Neural progenitor cell (in vitro differentiated cells): ENCODE results near the gene TCEAL1.

ENCODE experiments used
- EZH2 ChIP-seq: fragments of 200-600 bp; sonication (generic); IDR thresholded peaks from 2 replicates; pipeline ENCODE4 v1.6.1; 2017; ENCODE audit warnings: antibody characterized with exemption, mild to moderate bottlenecking, moderate library complexity
- EZH2phosphoT487 ChIP-seq: fragments of 200-600 bp; sonication (generic); IDR thresholded peaks from 2 replicates; pipeline ENCODE4 v1.6.1; 2017; ENCODE audit warnings: antibody characterized with exemption
- TF ChIP-seq, protein P1 (sequence below): fragments of 200-600 bp; sonication (generic); IDR thresholded peaks from 2 replicates; pipeline ENCODE4 v1.5.1; 2017; ENCODE audit warnings: antibody characterized with exemption, mild to moderate bottlenecking

DNA sequence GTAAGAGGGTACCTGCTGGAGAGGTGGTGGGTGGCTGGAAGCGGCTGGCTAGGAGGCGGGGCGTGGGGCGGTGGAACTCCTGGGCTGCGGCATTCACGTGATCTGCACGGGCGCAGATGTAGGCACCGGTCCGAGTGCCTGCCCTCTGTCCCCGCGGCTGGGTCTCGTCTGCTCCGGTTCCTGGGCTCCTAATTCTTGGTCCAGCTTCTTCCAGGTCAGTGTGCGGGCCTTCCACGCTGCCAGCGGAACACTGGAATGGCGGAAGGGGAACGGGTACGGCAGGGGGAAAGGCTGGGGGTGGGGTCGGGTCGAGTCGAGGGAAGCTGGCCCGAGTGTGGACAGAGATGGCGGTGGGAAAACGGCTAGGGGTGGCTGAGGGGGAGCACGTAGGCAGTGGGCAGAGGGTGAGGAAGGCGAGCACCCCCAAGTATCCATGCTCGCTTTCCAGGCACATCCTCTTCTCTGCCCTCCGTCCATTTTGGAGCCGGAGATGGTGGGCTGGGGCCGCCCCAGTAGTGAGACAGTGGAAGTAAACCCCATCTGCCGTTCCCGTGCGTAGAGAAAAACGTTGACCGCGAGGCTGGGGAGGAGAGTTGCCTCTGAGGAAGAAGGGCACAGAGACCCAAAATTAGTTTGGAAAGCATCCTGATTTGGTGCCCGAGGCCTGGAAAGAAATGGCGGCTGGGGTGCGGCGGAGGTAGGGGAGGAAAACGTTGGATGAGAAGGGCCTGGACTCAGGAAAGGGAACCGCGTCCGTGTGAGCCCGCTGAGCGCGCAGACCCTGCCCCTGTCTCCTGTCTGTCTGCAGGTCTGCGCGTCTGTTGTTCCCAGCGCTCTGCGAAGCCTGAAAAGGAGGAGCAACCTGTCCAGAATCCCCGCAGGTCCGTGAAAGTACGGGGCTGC is 43.1 kb upstream of the TCEAL1 start, which contains the start of gene TCEAL4:
- TF ChIP-seq, protein P1, sequence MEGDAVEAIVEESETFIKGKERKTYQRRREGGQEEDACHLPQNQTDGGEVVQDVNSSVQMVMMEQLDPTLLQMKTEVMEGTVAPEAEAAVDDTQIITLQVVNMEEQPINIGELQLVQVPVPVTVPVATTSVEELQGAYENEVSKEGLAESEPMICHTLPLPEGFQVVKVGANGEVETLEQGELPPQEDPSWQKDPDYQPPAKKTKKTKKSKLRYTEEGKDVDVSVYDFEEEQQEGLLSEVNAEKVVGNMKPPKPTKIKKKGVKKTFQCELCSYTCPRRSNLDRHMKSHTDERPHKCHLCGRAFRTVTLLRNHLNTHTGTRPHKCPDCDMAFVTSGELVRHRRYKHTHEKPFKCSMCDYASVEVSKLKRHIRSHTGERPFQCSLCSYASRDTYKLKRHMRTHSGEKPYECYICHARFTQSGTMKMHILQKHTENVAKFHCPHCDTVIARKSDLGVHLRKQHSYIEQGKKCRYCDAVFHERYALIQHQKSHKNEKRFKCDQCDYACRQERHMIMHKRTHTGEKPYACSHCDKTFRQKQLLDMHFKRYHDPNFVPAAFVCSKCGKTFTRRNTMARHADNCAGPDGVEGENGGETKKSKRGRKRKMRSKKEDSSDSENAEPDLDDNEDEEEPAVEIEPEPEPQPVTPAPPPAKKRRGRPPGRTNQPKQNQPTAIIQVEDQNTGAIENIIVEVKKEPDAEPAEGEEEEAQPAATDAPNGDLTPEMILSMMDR, result no peak
- TF ChIP-seq EZH2 (no peak), EZH2phosphoT487 (no peak)
